Measurements from ENCODE around the gene ZNF468.
"Not testable (repeated sequence)": the region's sequence is repeated elsewhere in the genome, so short reads cannot be mapped to it uniquely, and the experiment has no call there.

ZNF468 gene

DNA sequence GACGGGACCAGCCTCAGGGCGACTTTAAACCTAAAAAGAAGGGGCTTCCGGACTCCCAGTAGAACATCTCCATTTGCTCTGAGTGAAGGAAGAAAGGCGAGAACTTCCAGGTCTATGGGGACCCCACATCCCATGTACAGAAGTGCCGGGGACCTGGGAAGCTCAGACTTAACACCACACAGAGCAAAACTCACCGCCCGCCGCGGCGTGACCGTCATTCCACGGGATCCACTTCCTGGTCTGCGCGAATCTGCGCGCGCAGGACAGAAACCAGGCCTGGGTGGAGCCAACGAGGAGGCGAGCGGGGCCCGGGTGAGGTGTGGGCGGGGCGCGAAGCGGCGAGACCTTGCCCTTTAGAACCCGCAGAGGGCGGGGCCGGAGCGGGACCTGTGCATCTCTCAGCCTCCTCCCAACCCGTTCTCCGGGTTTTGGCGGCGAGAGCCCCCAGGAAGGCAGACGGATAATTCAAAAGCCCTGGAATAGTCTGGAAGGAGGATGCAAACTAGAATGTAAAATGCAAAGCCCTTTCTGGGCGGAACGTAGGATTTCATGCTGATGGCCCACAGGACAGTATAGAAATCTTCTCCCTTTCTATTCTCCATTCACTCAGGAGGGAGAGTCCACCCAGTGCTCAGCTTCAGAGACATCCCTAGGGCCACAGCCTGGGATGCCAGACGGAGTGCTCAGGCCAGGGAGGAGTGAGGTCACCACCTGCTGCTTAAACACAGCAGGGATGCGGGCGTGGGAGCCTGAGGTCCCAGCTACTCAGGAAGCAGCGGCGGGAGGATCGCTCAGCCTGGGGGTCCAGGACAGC, at the start of gene ZNF468:
TSS of gene ZNF468 (minus strand) at position 242 of the 814 bp plus-strand sequence. CDS start 3,347 bp downstream, outside the sequence.
- peak; percentile 65 for DNase-seq

DNA sequence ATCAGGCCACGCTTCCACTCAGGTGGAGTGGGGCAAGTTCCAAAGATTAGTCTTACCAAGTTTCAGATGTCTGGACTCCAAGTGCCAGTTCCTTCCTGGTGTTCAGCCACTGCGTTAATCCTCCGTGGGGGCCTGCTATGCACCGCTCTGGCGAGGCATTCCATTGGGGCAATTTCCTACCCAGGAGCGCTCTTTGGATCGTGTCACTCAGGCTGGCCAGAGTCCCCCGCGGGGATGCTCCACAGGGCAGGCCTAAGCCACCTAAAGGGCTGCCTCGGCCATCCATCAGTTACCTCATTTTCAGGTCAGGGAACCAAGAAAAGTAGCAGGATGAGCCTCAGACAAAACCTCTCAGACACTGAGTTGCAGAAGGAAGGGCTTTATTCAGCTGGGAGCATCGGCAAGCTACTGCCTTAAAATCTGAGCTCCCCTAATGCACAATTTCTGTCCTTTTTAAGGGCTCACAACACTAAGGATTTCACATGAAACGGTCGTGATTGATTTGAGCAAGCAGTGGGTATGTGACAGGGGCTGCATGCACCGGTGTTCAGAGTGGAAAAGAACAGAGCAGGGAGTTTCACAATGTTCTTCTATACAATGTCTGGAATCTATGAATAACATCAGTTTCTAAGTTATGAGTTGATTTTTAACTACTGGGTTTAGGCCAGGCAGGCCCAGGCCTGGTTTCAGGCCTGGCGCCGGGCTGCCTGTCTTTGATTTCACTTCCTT, 46.8 kb upstream of the ZNF468 start:
- DNase-seq = not testable (repeated sequence)

DNA sequence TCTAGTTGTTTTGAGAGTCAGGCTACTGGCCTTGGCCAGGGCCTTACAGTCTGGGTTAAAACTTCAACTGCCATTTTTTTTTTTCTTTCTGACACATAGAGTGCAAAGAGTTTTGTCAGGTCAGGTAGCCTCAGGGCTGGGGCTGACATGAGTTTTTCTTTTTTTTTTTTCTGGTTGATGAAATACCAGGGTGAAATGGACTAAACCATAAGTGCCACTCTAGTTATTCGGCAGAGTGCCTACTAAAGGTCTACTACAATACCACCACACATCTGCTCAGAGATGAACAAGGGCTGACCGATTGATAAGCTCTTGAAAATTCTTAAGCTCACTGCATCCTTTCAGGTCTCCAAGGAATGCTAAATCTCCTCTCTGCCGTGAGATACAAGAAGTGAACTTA, 44.4 kb upstream of the ZNF468 start:
- no peak for DNase-seq

DNA sequence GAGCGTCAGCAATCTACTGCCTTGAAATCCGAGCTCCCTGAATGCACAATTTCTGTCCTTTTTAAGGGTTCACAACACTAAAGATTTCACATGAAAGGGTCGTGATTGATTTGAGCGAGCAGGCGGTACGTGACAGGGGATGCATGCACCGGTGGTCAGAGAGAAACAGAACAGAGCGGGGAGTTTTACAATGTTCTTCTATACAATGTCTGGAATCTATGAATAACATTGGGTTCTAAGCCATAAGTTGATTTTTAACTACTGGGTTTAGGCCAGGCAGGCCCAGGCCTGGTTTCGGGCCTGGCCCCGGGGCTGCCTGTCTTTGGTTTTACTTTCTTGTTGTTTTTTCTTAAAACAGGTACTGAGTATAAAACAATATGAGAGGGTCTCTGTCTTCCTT, 41.2 kb upstream of the ZNF468 start:
- DNase-seq = not testable (repeated sequence)

DNA sequence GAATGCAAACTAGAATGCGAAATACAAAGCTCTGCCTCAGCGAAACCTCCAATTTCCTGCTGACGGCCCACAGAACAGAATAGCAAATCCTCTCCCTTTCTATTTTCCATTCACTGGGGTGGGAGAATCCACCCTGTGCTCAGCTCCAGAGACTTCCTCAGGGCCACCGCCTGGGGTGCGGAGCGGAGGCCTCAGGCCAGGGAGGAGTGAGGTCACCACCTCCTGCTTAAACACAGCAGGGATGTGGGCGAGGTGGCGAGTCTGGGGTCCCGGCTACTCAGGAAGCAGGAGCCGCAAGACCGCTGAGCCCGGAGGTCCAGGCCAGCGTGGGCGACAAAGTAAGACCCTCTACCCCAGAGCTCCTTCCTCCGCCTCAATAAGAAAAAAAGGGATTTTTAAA, 40.7 kb upstream of the ZNF468 start:
- no peak for DNase-seq

DNA sequence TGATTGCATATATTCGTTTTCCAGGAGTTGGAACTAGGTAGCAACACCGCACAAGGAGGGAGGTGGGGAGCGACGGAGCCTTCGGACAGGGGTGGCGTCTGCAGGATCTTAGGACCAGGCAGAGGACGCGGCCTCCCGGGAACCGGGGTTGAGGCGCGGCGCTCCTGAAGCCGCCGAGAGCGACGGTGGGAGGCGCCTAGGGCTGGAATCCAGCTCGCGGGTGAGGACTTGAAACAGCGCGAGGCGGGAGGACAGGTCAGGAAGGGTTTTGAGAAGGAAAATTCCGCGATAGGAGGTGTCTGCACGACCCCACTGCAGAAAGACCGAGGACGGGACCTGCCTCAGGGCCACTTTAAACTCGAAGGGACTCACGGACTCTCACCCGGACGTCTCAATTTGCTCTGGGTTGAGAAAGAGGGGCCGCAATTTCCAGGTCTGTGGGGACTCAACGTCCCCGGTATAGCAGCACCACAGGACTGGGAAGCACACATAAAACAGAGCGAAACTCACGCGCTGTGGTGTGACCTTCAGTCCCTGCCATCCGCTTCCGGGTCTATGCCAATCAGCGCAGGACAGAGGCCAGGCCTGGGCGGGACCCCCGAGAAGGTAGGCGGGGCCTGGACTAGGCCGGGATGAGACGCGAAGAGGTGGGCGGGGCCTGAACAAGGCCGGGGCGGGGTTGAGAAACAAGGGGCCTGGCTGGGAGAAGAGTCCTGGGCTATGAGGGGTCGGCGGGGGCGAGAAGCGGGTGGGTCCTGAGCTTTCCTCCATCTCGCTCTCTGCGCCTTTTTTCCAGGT, 39.9 kb upstream of the ZNF468 start, which contains the start of gene ZNF320:
TSS of gene ZNF320 (minus strand) at position 498 of the 798 bp plus-strand sequence. CDS start 7,380 bp downstream, outside the sequence.
- peak; percentile 93 for DNase-seq

DNA sequence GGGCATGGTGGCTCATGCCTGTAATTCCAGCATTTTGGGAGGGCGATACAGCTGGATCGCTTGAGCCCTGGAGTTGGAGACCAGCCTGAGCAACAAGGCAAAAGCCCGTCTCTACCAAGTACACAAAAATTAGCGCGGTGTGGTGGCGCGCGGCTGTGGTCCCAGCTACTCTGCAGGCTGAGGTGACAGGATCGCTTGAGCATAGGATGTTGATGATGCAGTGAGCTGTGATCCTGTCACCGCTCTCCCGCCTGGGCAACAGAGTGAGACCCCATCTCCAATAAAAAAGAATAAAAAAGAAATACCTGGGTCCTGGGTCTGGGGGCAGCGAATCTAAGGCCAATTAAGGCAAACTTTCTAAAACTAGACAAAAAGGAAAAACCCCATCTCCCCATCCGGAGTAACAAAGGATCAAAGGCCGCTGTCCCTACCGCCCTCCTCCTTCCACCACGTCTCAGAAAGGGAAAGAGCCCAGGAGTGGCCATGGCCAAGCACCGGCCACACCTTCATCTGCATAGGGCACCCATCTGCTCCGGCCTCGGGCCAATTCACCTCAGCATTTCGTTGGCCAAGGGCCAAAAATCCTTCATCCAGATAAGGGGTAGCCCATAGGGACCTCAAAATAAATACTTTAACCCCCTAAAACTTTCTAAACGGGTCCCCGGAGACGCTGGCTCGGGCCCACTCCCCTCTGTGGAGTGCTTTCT, 39.2 kb upstream of the ZNF468 start:
- DNase-seq = no peak

DNA sequence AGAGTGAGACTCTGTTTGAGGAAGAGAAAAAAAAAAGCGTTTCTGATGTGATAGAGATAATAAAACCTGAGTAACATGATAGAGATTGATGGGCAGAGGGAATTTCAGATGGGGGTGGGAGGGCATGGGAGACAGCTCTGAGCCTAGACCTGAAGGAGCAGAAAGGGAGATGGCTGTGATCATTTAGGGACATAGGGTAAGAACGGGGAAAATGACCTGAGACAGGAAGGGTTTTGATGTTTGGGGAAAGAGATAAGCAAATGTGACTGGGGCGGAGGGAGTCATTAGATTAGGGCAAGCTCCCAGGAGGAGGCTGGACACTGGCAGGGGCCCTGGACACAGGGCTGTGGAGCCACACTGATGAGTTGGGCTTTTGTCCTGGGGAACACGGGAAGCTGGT, 33.9 kb upstream of the ZNF468 start:
- DNase-seq = no peak

DNA sequence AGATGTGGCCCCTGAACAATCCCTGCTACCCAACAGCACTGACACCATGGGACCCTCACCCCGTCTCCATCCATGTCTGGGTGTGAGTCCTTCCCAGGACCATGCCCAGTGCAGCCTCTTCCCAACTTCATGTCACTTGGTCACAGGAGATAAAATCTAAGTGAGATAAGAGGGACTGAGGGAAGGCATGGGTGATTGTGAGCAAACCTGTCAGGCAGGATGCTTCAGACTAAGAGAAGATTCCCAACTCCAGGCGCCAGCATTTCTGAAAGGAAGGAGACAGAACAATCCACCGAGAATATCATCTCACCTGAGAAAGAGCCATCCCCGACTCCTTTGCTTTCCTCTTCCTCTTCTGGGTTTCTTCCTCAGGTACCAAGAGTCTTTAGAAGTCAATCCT, 32.5 kb upstream of the ZNF468 start:
- DNase-seq = no peak

DNA sequence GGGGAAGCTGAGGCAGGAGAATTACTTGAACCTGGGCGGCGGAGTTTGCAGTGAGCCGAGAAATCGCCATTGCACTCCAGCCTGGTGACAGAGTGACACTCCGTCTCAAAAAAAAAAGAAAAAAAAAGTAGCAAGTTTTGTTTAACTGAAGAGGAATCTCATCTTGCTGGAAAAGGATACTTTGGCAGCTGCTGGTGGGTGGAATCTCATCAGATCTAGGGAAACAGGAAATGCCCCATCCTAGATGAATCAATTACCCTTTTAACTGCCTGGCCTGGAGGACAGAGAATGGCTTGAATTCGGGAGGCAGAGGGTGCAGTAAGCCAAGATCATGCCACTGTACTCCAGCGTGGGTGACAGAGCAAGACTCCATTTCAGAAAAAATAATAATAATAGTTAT, 31.7 kb upstream of the ZNF468 start:
- DNase-seq = no peak

DNA sequence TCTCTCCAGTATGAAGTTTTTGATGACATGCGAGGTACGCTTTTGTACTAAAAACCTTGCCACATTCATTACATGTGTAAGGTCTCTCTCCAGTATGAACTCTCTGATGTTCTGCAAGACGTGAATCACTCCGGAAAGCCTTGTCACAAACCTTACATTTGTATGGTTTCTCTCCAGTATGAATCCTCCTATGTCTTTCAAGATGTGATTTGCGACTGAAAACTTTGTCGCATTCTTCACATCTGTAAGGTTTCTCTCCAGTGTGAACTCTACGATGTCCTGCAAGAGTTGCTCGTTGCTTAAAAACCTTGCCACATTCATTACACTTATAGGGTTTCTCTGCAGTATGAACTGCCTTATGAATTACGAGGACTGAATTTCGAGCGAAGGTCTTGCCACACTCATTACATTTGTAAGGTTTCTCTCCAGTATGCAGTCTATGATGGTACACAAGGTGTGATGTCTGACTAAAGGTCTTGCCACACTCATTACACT, 23.5 kb upstream of the ZNF468 start:
- DNase-seq = no peak

DNA sequence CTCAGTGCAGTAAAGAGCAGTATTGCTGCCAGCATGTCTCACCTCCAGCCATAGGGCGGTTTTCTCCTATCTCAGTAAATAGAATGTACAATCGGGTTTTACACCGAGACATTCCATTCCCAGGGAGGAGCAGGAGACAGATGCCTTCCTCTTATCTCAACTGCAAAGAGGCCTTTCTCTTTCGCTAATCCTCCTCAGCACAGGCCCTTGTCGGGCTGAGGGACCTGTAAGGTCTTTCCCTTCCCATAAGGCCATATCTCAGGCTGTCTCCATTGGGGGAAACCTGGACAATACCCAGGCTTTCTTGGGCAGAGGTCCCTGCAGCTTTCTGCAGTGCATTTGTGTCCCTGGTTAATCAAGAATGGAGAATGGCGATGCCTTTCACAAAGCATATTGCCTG, 15.6 kb upstream of the ZNF468 start:
- not testable (repeated sequence) for DNase-seq

DNA sequence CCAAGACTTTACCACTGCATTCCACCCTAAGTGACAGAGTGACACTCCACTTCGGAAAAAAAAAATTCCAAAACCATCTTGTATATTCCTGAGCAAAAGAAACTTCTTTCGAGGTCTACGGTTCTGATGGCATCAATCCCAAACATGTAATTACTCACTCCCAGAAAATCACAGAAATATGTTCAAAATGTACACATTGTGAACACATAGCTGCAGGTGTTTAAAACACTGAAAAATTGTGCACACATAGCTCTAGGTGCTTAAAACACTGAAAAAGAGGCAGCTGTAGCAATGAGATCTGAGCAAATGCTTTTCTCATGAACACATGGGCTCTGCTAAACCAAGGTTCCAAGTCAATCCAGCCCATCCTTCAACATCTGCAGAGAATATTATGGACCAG, 14.0 kb upstream of the ZNF468 start:
- DNase-seq = no peak

DNA sequence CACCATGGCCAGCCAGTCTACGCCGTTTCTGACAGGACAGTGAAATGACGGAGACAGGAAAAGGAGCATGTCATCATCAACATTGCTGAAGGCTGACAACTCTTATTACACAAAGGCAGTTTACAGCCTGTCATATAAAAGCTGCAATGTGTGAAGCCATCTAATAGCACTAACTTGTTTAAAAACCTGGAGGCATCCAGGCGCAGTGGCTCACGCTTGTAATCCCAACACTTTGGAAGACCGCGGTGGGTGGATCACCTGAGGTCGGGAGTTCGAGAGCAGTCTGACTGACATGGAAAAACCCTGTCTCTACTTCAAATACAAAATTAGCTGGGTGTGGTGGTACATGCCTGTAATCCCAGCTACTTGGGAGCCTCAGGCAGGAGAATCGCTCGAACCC, 10.6 kb upstream of the ZNF468 start:
- DNase-seq = not testable (repeated sequence)

DNA sequence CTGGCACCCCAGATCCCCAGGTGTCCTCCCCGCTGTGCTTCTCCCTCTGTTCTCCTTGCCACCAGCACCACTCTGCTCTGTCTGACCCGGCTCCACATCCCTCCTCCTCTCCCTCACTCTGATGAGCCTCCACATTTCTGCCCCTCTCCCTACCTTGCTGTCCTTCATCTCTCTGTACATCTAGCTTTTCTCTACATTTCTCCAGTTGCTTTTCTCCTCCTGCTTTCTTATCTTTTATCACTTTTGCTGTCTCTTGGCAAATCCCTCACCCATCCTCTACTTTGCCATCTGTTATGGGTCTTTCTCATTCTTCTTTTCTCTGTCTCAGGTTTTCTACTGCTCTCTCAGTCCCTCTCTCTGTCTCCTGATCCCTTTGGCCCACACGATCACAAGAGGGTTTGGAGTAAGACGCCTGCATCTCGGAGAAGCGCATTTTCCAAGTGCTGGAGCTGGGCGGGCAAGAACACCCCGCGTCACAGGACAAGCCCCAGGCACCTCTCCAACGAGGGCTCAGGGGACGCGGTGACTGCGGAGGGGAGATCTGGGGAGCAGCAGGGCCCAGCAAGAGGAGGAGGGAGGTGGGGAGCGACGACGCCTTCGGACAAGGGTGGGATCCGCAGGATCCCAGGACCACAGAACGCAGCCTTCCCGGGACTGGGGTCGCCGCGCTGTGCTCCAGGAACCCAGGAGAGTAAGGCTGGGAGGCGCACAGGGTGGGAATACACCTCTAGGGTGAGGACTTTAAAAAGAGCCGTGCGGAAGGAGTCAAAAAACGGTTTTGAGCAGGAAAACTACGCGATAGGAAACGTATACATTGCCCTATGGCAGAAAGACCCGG, 660 bp downstream of the ZNF468 start:
- peak; percentile 8 for DNase-seq

DNA sequence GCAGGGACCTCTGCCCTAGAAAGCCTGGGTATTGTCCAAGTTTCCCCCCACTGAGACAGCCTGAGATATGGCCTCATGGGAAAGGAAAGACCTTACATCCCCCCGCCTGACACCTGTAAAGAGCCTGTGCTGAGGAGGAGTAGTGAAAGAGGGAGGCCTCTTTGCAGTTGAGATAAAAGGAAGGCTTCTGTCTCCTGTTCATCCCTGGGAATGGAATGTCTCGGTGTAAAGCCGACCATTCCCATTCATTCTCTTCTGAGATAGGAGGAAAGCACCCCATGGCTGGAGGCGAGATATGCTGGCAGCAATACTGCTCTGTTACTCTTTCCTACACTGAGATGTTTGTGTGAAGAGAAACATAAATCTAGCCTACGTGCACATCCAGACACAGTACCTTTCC, 10.1 kb downstream of the ZNF468 start:
- DNase-seq = not testable (repeated sequence)

DNA sequence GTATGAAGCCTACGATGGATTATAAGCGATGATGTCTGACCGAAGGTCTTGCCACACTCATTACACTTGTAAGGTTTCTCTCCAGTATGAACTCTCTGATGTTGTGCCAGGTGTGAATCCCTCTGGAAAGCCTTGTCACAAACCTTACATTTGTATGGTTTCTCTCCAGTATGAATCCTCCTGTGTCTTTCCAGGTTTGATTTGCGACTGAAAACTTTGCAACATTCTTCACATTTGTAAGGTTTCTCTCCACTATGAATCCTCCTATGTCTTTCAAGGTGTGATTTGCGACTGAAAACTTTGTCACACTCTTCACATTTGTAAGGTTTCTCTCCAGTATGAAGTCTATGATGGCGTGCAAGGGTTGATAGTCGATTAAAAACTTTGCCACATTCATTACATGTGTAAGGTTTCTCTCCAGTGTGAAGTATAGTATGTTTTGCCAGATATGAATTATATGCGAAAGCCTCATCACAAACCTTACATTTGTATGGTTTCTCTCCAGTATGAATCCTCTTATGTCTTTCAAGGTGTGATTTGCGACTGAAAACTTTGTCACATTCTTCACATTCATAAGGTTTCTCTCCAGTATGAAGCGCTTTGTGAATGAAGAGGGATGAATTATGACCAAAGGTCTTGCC, 16.5 kb downstream of the ZNF468 start:
- not testable (repeated sequence) for DNase-seq

DNA sequence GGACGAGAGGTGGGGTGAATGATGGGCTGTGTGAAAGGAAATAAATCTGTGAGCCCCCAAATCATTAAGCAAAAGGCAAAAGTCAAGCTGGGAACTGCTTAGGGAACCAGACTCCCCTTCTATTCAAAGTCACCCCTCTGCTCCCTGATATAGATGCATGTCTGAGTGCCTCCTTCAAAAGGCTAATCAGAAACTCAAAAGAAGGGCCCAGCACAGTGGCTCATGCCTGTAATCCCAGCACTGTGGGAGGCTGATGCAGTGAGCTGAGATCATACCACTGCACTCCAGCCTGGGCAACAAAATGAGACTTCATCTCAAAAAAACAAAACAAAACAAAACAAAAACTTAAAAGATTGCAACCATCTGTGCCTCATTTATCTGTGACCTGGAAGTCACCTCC, 23.1 kb downstream of the ZNF468 start:
- not testable (repeated sequence) for DNase-seq

DNA sequence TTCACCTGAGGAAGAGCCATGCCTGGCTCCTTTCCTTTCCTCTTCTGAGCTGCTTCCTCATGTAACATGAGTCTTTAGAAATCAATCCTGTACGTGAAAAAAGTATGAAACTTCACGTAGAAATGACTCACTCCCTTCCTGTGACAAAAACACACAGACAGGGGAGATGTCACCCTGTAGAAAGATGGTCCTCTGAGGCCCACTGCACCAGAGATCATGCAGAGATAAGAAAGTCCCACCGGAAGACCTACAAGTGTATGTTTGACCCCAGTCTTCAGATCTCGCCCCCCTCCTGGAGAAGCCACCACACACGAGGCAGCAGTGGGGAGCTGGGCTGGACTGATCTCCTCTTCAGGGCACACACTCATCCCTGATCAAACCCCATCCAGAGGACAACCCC, 23.9 kb downstream of the ZNF468 start:
- DNase-seq = peak; percentile 14

DNA sequence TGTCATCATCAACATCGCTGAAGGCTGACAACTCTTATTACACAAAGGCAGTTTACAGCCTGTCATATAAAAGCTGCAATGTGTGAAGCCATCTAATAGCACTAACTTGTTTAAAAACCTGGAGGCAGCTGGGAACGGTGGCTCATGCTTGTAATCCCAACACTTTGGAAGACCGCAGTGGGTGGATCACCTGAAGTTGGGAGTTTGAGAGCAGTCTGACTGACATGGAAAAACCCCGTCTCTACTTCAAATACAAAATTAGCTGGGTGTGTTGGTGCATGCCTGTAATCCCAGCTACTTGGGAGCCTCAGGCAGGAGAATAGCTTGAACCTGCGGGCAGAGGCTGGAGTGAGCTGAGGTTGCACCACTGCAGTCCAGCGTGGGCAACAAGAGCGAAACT, 27.6 kb downstream of the ZNF468 start:
- not testable (repeated sequence) for DNase-seq

DNA sequence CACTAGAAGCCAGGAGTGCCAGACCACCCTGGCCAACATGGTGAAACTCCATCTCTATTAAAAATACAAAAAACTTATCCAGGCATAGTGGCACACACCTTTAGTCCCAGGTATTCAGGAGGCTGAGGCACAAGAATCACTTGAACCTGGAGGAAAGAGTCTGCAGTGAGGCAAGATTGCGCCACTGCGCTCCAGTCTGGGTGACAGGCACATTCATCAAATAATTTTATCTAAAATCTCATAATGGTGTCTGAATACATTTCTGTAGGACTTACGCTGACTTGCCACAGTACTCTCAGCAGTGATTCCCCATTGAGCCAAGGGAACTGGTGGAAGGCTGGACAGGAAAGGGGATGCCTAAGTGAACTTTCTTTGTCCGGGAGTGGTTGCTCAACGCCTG, 31.7 kb downstream of the ZNF468 start:
- no peak for DNase-seq

All from activated gamma-delta T cell treated with Interleukin-2 at 50 U/mL for 16 hours (primary cell).